ENCODE results near the gene ZNF532.

- TF ChIP-seq CTCF (IDR thresholded peaks at IDR 0.05; ENCODE audit: insufficient read depth, low read length) (no peak), POLR2AphosphoS5 (IDR thresholded peaks at IDR 0.05; ENCODE audit: low read depth) (no peak), SPI1 (IDR thresholded peaks at IDR 0.05; ENCODE audit: borderline replicate concordance, low read depth) (no peak), REST (IDR thresholded peaks at IDR 0.05; ENCODE audit: insufficient replicate concordance, low read depth) (no peak), GABPA (IDR thresholded peaks at IDR 0.05; ENCODE audit: low read depth) (no peak)
These were observed 58.3 kb downstream of the ZNF532 start for GRCh38 chr18:58922995-58923394.

Measured in HL-60 (cell line).